Skin of body (tissue), 2 donors: Measurements from ENCODE around the gene C21orf58. TPM values are rescaled to one million over a fixed set of nuclear protein-coding genes. Genes with fewer than 3 reads are reported as not detected.

Experiments used
- DNase-seq: peaks from one replicate; lab custom pipeline; 2025; lab: John Stamatoyannopoulos, UW
- total RNA-seq: library from RNA; depleted of rRNA; stranded (reverse); fragments of >200 nt; gene quantifications from one replicate; pipeline ENCODE4 v1.2.3, GENCODE V29; 2014

Gene C21orf58
- total RNA-seq, 1 donor from 2014 or later = 4.1 TPM

DNA sequence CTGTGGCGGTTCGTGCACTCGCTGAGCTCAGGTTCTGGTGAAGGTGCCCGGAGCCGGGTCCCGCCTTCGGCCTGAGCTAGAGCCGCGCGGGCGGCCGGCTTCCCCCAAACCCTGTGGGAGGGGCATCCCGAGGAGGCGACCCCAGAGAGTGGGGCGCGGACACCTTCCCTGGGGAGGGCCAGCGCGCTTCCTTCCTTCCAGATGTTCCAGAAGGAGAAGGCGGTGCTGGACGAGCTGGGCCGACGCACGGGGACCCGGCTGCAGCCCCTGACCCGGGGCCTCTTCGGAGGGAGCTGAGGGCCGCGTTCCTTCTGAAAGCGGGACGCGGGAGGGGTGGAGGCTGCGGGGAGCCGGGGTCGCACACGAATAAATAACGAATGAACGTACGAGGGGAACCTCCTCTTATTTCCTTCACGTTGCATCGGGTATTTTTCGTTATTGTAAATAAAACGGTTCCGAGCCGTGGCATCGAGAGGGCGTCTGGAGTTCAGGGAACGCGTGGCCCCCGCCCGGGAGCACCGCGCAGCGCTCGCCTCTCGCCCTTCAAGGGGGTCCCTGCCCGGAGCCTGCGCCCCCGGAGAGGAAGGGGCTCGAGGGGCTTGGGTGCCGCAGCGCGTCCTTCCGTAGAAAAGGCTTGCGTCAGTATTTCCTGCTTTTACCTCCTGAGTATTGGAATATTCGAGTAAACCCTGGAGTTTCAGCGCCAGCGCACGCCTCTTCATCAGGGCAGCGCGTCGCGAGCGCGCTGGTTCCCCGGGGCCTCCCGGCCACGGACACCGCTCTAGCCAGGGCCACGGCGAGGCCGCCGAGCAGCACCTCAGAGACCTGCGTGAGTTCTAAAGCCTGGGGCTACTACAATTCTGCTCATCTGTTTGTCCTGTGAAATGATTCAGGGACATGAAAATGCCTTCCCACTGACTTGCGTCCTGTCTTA is 26.1 kb downstream of the C21orf58 start:
- DNase-seq = peak; percentile 31

DNA sequence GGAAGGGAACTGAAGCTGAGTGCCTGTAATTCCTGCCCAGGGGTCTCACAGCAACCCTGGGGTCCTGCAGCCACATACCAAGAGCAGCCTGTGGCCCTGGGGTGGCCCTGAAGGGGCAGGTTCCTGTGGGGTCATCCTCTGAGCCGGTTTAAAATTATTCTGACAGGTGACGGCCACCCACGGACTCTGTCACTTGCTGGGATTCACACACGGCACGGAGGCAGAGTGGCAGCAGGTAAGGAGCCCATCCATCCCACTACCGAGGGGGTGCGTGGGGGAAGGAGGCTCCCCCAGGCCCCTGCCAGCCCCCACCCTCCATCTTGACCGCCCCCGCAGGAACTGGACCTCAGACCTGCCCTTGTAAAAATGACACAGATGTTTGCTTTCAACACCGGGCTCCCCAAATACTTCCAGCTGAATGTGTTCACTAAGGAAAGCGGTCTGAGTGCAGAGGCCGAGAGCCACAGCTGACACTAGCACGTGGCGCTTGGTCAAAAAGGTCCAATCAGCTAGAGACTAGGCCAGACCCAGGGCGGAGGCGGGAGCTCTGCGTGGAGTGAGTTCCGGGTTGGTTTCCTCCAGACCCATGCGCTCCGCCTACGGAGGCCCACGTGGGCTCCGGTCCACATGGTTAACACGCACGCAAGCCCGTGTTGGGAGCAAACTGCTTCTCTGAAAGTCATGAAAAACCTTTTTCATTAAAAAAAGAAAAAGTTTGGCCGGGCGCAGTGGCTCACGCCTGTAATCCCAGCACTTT is 27.5 kb downstream of the C21orf58 start:
- peak; percentile 82 for DNase-seq

DNA sequence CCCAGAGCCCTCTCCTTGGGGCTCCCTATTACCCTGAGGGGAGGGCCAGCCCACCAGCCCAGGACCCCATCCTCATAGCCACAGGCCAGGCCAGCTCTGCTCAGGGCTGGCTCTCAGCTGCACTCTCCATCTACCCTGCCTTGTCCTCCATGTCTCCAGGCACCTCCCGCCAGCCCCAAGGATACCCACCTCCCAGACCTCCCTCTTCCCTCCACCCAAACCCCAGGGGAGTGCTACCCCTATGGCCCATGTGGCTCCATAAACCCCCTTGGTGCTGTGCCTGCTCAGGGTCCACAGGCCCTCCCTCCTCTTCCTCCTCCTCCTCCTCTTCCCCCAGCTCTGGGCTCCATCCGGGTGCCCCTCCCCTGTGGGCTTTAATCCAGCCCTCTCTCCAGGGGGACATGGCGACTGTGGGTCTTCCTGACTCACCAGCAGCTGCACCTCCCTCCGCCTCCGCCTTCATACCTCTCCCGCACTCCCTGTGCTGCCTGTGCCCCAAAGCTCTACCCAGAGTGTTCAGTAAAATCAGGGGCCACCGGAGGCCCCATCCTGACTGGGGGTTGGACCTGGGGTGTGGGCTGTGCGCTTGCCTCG is 28.4 kb downstream of the C21orf58 start:
- no peak for DNase-seq

DNA sequence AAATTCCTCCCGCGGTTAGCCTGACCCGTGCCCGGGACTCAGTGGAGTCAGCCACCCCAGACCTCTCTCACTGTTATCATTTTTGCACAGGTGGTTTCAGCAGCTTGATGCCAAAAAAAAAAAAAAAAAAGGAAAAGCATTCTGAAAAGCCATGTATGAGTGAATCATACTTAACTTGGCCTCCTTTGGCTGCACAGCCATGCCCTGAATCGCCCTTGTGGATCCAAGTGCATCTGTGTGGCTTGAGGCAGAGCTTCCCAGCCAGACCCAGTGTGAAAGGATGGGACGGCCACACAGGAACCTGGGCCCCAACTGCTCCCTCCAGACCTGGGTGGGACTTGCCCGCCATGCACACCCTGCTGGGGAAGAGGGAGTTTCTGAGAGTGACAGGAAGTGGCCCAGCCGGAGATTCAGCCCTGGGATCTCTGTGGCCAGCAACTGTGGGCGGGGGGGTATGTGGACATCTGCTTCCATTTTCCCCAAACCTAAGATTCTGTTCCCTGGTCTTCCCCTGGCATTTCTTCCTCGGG is 29.0 kb downstream of the C21orf58 start:
- no peak for DNase-seq

DNA sequence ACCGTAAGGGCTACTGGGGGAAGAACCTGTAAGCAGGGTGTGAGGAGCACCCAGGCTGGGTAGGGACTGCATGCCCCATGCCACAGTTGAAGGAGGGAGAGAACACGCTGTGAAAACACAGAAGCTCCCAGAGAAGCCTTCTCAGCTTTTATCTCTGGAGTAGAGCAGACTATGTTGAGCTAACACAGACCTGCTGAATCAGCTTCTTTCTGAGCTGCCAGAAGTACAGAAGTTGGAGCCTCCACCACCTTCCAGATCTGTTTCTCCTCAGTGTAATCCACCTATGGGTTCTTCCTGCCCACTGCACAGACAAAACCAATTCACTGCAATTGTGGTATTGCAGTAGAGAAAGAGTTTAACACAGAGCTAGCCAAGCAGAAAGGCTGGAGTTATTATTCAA is 32.1 kb downstream of the C21orf58 start:
- DNase-seq = no peak

DNA sequence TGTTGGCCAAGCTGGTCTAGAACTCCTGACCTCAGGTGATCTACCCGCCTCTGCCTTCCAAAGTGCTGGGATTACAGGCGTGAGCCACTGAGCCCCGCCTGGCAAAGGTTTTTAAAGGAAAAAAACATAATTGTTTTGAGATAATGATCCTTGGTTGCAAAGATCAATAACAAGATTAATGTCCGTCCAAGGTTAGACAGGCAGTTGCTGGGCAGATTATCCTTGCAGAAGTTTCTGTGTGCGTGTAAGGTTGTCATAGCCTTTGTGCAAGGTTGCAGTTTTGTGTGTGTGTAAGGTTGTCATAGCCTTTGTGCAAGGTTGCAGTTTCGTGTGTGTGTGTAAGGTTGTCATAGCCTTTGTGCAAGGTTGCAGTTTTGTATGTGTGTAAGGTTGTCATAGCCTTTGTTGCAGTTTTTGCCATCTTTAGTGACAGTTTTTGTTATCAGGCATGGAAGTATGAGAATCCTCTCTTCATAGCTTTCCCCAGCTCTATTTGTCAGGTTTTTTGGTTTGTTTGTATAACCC is 34.0 kb downstream of the C21orf58 start:
- DNase-seq = no peak

DNA sequence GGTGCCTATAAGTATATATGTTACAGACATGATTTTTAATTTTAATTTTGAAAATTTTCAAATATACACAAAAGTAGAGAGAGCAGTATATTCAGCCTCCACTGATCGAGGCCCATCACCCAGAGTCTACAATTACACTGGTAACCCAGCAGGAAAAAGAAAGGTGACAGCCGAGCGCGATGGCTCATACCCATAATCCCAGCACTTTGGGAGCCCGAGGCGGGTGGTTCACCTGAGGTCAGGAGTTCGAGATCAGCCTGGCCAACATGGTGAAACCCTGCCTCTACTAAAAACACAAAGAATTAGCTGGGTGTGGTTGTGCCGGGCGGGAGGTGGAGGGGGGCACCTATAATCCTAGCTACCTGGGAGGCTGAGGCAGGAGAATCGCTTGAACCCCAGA is 36.1 kb downstream of the C21orf58 start:
- DNase-seq = no peak

DNA sequence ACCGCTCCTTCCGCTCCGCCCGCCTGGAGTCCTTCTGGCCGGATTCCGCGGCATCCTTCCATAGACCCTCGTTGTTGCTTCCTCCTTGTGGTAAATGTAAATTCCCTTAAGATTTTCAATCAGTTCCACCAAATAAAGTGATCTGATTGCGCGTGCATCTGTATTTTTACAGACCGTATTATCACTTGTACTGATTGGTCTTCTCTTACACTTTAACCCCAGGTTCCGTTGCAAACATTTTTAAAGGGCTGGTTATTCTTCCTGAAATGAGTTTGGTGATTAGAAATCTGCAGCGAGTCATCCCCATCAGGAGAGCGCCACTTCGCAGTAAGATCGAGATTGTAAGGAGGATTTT is 37.0 kb downstream of the C21orf58 start:
- peak; percentile 77 for DNase-seq

DNA sequence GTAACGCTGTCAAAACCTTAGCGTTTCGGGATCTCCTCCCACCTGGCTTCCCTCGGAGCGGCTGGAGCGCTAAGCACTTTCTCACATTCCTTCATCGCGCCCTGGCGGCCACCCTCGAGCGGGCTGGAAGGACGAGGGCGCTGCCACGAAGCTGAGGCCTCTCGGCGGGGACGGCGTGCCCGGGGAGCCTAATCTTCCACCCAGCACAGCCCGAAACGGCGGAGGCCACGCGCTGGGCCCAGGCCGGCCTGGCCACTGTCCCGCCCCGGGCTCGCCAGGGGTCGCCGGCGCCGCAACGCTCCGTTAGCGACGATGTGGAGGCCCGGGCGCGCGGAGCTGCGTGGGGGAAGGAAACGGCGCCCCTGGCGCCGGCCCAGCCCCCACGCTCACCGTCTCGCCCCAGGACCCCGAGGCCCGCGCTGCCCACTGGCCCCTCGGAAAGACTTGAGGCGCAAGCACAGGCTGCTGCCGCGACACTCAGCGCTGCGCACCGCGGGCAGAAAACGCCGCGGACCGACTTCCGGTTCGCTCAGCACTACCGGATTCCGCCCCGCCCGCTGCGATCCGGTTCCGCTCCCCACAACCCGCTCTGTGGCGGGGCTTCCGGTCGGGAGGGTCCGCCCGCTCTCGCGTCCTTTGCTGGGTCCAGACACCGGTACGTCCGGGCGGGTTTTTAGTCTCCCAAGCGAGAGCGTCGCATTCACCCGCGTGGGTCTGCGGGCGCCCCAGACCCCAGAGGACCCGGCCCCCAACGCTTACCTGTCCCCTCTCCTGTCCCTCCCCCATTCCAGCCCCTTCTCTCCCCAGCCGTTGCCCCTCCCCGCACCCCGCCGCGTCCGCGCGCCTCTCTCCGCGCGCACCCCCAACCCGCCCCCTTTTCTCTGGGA is 37.7 kb downstream of the C21orf58 start, which contains the start of gene YBEY:
YBEY (plus strand) TSS at position 582 of the 887 bp plus-strand sequence. CDS start 572 bp downstream, outside the sequence.
- peak; percentile 83 for DNase-seq

DNA sequence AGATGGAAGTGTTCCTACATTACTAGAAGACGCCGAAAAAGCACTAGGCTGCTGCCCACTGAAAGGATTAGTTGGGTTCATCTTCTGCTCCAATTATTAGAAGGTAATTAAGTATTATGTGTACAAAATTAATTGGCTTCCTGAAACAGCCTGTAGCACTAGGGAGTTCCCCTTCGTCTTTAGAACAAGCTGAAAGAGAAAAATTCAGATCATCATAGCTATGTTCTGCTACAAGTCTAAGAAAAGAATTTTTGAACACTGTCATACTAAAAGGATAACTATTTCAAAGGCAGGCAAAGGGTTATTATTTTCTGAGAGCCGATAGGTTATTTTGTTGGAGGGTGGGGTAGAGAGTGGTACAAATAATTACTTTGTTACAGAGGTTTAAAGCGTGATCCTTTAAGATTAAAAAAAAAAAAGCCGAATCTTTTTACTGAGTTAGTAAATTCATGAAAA is 38.4 kb downstream of the C21orf58 start, which contains the start of gene MCM3AP:
MCM3AP (minus strand) TSS at position 406 of the 456 bp plus-strand sequence; CDS start at position 81, 325 bp downstream.
- DNase-seq = no peak

DNA sequence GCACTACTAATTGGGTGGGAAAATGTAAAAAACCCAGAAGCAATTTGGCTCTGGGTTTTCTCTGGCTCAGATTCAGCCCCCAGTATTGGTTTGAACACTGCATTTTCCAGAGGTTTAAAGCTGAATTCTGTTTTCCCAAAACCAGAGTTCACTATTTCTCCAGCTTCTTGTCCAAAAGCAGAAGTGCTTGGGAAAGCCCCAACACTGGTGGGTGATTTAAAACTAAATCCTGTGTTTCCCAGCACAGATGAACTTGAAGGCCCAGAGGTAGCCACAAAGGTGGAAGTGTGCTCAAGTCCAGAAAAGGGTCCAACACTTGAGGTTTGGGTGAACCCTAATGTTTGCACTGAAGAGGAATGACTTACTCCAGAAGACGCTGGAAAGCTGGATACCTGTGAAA is 38.9 kb downstream of the C21orf58 start:
- DNase-seq = no peak

DNA sequence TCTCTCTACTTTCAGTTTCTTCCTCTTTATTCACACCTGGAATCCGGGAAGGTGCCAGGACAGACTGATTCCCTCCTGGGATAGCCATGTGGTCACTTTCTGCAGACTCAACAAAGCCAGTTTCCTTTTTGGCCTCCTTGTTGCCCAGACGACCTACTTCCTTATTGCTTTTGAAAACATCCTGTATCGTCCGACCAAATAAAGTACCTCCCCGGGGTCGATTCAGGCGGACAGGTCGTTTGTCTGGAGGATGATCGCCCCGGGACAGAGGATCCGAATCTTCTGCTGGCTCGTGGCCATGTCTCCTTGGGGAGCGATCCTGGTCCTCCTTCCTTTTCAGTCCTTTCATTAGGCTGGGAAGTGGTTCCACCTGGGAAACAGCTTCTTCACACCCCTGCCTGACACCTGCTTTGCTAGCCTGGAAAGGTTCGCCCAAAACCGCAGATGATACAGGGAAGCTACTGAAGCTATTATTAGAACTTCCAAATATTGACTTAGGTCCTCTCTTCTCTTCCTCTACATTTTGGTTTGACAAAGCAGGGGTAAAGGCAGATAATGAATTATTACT is 39.5 kb downstream of the C21orf58 start:
- DNase-seq = no peak

DNA sequence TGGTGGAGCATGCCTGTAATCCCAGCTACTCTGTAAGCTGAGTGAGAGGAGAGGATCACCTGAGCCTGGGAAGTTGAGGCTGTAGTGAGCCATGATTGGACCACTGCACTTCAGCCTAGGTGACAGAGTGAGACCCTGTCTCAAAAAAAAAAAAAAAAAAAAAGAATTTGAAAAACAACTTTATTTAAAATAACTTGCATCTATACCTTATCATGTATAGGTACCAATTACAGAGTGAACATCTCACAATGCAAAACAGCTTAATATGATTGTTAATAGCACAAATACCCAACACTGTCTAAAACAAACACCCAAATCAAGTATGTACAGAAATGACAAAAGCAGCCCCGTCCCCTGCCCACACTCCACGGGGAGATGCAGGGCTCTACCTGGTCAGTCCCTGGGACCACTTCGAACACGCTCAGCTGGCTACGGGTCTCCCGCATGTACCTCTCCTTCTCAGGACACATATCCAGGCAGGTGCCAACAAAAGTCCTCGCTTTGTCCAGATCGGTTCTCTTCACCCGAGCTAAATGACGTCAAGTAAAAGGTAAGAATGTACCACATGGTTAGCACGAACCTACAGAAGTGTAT is 48.8 kb downstream of the C21orf58 start:
- no peak for DNase-seq

DNA sequence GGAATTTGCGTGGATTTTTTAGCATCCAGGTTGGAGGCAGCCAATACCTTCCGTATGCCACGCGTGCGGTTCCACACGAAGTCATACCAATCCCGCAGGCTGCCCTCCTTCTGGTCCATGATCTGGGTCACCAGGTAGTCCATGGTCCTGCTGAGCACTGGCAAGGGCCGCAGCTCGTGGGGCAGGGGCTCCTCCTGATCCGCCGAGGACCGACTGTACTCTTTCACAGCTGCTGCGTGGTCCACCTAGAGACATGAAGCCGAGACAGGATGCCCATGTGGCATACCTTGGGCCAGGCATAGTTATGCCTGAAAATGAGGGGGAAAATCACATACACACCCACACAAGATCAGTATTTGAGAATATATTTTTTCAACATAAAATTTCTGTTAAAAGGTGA is 50.3 kb downstream of the C21orf58 start:
- no peak for DNase-seq

DNA sequence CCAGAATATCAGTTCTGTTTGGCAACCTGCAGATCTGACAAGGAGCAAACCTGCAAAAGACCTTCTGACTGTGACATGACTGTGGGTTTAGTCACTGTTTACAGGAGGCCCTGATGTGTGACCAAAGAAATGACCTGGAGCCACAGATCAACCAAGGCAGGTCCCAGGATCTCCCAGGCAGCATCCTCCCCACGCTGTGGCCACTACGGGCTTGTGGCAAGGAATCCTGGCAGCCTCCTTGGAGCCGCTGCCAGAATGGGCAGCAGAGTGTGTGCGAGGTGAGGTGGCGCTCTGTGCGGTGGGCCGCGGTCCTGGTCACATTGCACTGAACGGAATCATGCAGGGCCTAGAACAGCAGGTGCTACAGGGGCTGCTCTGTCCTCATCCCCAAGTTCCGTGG is 54.2 kb downstream of the C21orf58 start:
- DNase-seq = no peak

DNA sequence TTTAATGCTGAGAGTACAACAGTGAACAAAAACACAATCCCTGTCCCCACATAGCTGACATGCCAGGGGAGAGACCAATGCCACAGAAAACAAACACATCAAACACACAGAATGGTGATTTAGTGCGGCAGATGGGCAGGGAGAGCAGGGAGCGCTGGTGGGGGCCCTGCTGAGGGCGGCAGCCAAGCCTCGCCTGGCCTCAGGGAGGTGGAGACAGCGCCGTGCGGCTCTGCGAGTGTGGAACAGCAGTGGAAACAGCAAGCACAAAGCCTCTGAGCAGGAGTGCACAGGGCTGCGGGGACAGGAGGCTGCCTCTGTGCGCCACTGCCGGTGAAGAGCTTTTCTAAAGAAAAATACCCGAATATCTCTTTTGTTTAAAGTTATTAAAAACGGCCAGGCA is 55.3 kb downstream of the C21orf58 start:
- DNase-seq = no peak

DNA sequence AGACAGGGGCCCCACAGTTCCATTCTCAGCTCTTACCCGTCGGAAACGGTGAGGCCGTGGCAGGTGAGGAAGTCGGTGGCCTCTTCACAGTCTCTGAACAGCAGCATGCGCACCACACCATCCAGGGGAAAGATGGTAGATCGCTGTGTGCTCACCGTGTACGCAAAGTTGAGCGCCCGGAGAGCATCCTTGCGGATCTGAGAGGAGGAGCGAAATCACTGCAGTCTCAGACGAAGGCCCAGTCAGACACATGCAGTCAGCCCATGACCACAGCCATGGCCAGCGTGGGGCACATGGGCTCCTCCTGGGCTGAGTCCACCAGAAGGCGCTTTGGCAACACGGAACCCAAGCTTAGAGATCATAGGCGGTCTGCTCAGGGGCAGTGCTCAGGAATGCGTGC is 56.7 kb downstream of the C21orf58 start:
- DNase-seq = no peak

DNA sequence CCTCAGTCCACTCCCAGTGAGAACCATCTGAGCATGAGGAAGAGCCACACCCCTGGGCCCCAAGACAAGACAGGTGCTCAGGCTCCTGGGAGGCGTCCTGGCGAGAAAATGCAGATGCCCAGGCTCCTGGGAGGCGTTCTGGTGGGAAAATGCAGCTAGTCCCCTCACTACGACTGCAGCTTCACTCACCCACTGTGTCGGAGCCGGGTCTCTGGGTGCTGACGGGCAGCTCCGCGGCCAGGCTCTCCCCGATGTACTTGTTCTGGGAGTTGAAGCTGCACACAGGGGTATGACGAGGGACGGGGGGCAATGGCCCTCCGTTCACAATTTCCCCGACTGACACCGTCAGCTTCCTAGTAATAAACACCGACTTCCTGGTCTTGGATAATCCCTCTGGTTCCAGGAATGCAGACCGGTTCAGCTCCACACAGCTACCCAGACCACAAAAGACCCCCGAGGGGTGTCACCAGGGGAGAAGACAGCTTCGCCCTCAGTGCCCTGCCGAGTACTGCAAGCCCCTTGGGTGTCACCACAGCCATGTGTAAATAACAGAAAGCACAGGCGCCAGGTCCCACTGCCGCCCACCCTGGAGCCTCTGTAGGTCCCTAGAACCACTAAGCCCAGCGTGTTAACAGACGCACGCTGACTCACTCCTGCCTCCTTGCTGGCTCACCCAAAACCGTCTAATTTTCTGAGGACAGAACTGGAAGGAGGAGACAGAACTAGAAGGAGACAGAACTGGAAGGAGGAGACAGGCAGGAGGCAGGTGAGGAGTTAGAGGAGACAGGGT is 57.7 kb downstream of the C21orf58 start:
- DNase-seq = no peak

DNA sequence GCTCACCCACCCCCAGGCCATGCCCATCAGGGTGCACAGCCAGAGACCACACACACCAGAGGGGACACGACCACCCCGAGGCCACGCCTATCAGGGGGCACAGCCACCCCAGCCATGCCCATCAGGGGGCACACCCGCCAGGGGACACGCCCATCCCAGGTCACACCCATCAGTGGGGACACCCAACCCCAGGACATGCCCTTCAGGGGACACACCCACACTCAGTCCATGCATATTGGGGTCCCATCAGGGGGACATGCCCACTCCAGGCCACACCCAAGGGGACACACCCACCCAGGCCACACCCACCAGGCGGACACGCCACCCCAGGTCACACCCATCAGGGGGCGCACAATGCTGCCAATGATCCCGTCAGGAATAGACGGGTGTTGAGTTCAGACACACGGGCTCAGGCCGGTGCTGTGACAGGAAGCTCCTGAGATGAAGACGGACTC is 59.0 kb downstream of the C21orf58 start:
- no peak for DNase-seq
